GM19025 (cell line): Measurements from ENCODE around the gene STK39.

Experiments used
- ATAC-seq: cut with Tn5 transposase; IDR thresholded peaks from one replicate; pipeline ENCODE4 v1.9.1; 2021; ENCODE audit warnings: mild to moderate bottlenecking, low read depth, moderate library complexity; ENCODE audit not compliant: unreplicated experiment

The STK39 gene

GRCh38 chr2:167966937-167967913 is 280.2 kb downstream of the STK39 start:
- ATAC-seq = no peak

DNA sequence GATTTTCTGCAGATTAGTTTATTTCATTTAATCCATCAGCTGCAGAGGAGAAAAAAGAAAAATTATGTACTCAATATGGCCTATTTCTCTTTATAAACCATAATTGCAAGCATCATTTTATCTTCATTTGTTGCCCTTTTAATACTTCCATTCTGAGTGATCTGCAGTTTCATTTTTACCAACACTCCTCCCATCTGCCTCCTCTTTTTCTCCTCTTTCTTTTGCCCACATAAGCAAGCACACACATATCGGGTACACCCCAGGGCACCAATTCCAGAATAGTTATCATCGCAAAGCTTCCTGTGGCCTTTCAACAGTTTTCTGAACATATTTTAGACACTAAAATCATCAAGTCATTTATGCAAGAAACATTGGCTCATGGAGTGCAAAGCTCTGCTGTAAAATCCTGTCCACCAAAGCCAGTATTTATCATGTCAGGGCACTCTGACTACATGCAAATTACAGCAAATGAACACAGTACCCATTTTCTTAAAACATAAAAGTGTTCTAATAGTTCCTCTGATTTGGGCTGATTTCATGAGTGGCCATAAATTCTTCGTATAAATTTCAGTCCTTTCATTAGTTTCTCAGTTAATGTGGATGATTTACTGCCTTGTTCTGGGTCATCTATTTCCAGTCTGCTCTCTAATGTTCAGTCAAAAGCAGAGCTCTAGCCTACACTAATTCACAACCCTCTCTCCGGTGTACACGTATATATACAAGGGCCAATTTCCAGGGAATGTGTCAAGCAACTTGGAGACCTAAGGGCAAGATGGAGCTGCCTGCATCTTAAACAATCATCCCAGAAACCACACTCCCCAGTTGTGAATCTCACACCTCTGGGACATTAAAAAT is 281.3 kb downstream of the STK39 start:
- no peak for ATAC-seq

- no peak for ATAC-seq
These were observed 282.6 kb downstream of the STK39 start for GRCh38 chr2:167964650-167965413.

DNA sequence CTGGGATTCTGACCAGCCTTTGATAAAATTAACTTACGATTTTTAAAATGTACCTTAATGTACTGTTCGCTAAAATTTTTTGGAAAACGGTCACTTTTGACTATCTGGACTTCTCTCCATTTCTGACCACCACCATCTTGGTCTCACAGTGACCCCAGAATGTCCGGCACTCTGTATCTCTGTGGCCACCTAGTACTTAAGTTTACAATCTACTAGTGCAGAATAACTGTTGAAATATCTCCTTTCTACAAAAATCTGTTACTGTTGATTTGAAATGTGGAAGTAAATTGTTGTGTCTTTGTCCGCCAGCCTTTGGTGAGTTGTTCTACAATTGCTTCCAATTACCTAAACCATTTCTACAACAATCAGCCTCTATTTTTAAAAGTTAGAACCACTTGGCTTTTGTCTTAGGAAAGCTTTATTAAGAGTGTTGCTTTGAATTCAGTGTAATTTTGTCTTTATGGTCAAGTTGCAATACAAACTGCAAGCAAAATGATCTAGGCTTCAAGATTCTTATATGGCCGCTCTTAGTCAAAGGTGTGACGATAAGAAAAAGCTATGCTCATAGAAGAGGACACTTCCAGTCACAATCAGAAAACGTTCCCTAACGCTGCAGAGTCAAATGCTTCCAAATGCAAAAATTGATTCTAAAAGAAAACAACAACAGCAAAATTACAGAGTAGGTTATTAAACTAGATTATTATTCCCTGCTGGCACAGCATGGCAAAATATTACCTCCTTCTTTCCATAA is 283.3 kb downstream of the STK39 start:
- no peak for ATAC-seq

GRCh38 chr2:167962436-167963226 is 284.8 kb downstream of the STK39 start:
- no peak for ATAC-seq

DNA sequence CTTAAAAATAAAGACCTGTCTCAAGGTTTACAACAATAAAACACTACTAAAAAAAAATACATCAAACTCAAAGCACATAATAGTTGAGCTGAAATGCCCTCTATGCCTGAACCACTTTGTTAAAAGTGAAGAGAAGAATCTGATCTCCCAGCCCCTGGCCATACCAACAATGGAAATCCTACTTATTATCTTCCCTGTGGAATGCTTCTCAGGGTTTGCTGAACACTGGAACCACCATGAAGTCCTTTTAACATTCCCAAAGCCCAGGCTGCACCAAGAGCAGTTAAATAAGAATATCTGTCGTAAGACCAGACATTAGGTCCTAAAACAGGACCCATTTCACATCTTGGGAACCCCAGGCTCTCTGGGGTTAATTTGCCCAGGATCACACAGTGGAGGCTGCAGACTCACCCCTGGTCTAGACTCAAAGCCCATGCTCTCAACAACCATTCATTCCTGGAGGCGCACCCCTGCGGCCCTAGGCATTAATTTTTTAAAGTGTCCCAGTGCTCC is 285.8 kb downstream of the STK39 start:
- ATAC-seq = no peak

DNA sequence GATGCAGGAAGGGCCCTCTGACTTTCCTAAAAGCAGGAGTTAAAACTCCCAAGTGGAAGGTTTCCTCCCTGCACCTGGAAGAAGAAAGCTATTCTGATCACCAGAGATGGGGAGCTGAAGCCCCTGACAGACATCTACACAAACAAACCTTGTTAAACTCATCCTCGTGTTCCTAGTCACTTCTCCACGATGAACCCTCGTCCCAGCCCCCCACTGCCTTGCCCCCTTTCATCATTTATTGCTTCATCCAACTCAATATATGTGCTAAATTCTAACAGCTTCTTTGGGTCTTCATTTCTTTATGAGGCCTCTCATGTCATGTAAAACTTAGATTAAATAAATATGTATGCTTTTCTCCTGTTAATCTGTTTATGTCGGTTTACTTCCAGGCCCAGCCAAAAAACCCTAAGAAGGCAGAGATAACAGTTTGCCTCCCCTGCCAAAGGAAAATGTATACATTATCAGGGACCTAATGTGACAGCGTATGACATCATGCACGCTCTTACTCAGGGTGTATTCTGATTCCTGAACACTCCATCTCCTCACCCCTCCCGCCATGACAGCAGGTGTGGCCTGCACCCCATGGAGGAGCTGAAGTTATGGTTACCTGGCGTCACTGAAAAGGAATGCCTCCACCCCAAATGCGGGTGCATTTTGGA is 287.2 kb downstream of the STK39 start:
- no peak for ATAC-seq

- no peak for ATAC-seq
These were observed 289.7 kb downstream of the STK39 start for GRCh38 chr2:167957662-167958061.

- ATAC-seq = no peak
These were observed 292.0 kb downstream of the STK39 start for GRCh38 chr2:167955264-167955906.

GRCh38 chr2:167954495-167954894 is 292.9 kb downstream of the STK39 start:
- no peak for ATAC-seq

GRCh38 chr2:167953776-167954175 is 293.6 kb downstream of the STK39 start:
- no peak for ATAC-seq

DNA sequence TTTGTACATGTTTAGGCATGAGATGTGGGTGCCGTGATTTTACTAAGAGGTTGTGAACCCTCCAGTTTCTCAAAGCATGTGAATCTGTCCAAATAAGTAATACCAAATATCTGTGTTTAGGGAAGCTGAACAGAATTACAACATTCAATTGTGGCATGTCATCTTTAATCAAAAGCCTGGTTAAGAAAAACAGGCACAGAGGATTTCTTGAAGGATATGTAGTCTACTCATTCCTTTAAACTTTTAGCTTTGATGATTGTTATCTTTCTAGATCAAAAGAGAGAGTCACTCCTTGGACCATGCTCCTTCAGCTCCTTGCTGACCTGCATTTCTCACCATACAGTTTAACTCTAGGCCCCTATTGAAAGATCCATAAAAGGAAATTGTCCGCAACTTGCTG is 296.8 kb downstream of the STK39 start:
- no peak for ATAC-seq

DNA sequence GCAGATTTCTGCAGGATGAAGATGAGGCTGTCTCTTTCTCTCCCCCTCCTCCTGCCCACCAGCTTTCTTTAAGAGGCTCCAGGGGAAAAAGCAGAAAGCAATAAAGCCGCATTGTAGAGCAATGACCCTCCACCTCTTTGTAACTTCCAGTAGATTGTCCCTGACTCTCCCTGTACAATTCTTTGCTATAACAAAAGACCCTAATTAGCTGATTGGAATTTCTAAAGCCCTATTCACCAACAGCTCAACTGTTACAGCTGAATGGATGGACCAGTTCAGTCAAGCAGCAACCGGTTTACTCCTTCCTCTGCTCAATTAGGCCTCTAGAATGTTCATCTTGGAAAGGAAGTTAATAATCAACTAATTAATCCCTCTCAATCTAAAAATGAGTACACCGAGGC is 301.0 kb downstream of the STK39 start:
- no peak for ATAC-seq

DNA sequence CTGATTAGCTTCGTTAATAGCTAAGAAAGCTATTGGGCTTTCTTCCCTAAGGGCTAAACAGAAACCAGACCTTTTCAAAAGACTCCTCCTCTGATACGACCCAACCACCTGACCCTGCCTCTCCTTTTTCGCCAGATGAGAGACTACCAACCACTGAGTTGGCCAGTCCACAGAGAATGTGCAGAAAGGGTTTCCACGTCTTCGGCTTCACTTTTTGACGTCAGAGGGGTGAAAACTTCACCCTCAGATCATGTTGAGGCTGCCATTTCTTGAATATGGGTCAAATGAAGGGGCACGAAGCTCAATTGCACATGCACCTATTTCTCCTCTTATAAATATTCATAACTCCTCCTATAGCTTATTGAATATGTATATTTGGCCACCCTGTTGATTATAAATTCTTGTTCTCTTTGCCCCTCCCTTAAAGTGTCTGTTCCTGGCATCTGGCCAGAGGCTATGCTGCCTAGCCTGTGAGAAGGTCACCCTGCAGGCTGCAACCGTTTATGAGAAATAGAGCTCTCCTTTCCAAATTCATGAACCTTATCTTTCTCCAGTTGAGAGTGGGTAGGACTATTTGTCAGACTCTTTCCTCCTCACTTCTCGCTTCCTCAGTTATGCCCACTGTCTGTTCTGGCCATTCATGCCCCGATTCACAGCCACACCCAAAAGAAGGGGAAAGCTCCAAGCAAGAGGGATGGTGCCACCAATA is 301.6 kb downstream of the STK39 start:
- no peak for ATAC-seq

DNA sequence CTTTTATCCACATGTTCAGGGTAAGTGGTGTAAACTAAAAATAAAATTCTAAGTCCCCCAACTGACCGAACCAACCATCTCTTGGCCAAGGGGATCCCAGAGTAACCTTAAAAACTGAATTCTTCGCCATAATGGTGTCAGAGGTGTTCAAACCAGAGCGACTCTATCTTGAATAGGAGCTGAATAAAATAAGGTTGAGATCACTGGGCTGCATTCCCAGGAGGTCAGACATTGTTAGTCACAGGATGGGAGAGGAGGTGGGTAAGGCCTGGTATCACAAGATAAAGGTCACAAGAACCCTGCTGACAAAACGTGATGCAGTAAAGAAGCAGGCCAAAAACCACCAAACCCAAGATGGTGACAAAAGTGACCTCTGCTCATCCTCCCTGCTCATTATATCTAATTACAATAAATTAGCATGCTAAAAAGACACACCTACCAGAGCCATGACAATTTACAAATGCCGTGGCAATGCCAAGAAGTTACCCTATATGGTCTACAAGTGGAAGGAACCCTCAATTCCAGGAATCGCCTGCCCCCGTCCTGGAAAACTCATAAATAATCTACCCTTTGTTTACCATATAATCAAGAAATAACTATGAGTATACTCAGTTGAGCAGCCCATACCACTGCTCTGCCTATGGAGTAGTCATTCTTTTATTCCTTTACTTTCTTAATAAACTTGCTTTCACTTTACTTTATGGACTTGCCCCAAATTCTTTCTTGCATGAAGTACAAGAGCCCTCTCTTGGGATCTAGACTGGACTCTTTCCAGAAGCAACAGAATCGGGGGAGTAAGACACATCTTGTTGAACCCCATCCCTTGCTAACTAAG is 302.4 kb downstream of the STK39 start:
- no peak for ATAC-seq

- ATAC-seq = no peak
These were observed 303.5 kb downstream of the STK39 start for GRCh38 chr2:167943897-167944296.
